Cardiac septum (tissue), 1 donor: ENCODE results near the gene PI4KA. TPM values are rescaled to one million over a fixed set of nuclear protein-coding genes. Genes with fewer than 3 reads are reported as not detected.
"Not testable (repeated sequence)": the region's sequence is repeated elsewhere in the genome, so short reads cannot be mapped to it uniquely, and the experiment has no call there.

Experiments used
- DNase-seq: peaks from one replicate; pipeline ENCODE4 v3.0.0-alpha.2; 2020; ENCODE audit warnings: low spot score
- intact Hi-C: fragments of 100-400 bp; cut with DNase I; formaldehyde crosslinking; loops from one replicate; pipeline ENCODE4 v1.14.0; 2022
- total RNA-seq: library from RNA; stranded (reverse); fragmentation: NEBNext Ultra II Directional; extraction: Animal tissue kit (Norgen Biotek cat#: 25700); gene quantifications from one replicate; pipeline ENCODE4 v1.2.1, GENCODE V29; 2021
- donor health status: DM: no; HTN: no; CAD: no.

The PI4KA gene
- total RNA-seq, 1 donor from 2014 or later: 52.6 TPM

- intact Hi-C loops: no loop called here
- DNase-seq: no peak
Measured at GRCh38 chr22:20742764-20743163, 115.8 kb downstream of the PI4KA start.

- intact Hi-C loops: no loop called here
- no peak for DNase-seq
Measured at GRCh38 chr22:20741634-20742581, 116.7 kb downstream of the PI4KA start.

- intact Hi-C loops: no loop called here
- DNase-seq: no peak
Measured at GRCh38 chr22:20741008-20741633, 117.5 kb downstream of the PI4KA start.

GRCh38 chr22:20740222-20740951 lies 118.2 kb downstream of the PI4KA start:
- intact Hi-C loops: no loop called here
- DNase-seq: no peak

GRCh38 chr22:20738394-20739089 lies 120.1 kb downstream of the PI4KA start:
- intact Hi-C loops: no loop called here

GRCh38 chr22:20736891-20737290 lies 121.7 kb downstream of the PI4KA start:
- intact Hi-C loops, DNase-seq: not testable (repeated sequence)

More at GRCh38 chr22:20738394-20739089, 120.1 kb downstream of the PI4KA start:
- DNase-seq: no peak

GRCh38 chr22:20735356-20736162 lies 123.1 kb downstream of the PI4KA start:
- DNase-seq, intact Hi-C loops: not testable (repeated sequence)

- DNase-seq, intact Hi-C loops: not testable (repeated sequence)
Measured at GRCh38 chr22:20732431-20732830, 126.2 kb downstream of the PI4KA start.

GRCh38 chr22:20729194-20729593 lies 129.4 kb downstream of the PI4KA start:
- DNase-seq: no peak
- intact Hi-C loops: no loop called here

- intact Hi-C loops: no loop called here
- no peak for DNase-seq
Measured at GRCh38 chr22:20728523-20729190, 130.0 kb downstream of the PI4KA start.

GRCh38 chr22:20727118-20728015 lies 131.2 kb downstream of the PI4KA start:
- DNase-seq: no peak
- intact Hi-C loops: no loop called here

GRCh38 chr22:20725987-20726558 lies 132.5 kb downstream of the PI4KA start:
- DNase-seq: no peak
- intact Hi-C loops: no loop called here

GRCh38 chr22:20724676-20725454 lies 133.7 kb downstream of the PI4KA start:
- intact Hi-C loops: no loop called here
- no peak for DNase-seq

- intact Hi-C loops: no loop called here
- no peak for DNase-seq
Measured at GRCh38 chr22:20721409-20722218, 137.0 kb downstream of the PI4KA start.

- DNase-seq: no peak
- intact Hi-C loops: no loop called here
Measured at GRCh38 chr22:20720692-20721408, 137.8 kb downstream of the PI4KA start.
